ENCODE measurements around the gene CD200.

DNA sequence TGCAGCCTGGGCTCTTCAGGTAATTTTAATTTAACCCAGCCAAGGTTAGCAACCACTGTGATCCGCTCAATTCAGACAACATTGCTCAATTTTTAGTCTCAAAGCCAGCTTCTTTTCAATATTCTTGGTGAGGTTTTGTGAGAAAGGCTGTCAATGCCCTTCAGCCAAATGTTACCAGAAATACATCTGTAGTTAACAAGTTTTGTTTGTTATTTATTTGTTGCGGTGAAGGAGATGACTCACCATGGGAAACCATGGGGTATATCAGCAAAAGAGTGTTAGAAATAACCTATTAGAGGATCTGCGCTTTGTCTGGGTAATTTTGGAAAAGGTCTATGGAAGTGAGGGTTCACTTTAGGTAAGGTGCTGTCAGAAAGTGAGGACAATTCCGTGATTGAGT lies 43.9 kb upstream of the CD200 start:
- TF ChIP-seq, protein P1, sequence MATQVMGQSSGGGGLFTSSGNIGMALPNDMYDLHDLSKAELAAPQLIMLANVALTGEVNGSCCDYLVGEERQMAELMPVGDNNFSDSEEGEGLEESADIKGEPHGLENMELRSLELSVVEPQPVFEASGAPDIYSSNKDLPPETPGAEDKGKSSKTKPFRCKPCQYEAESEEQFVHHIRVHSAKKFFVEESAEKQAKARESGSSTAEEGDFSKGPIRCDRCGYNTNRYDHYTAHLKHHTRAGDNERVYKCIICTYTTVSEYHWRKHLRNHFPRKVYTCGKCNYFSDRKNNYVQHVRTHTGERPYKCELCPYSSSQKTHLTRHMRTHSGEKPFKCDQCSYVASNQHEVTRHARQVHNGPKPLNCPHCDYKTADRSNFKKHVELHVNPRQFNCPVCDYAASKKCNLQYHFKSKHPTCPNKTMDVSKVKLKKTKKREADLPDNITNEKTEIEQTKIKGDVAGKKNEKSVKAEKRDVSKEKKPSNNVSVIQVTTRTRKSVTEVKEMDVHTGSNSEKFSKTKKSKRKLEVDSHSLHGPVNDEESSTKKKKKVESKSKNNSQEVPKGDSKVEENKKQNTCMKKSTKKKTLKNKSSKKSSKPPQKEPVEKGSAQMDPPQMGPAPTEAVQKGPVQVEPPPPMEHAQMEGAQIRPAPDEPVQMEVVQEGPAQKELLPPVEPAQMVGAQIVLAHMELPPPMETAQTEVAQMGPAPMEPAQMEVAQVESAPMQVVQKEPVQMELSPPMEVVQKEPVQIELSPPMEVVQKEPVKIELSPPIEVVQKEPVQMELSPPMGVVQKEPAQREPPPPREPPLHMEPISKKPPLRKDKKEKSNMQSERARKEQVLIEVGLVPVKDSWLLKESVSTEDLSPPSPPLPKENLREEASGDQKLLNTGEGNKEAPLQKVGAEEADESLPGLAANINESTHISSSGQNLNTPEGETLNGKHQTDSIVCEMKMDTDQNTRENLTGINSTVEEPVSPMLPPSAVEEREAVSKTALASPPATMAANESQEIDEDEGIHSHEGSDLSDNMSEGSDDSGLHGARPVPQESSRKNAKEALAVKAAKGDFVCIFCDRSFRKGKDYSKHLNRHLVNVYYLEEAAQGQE (IDR thresholded peaks at IDR 0.05; ENCODE audit: insufficient replicate concordance, low read depth): no peak
- TF ChIP-seq, protein P2, sequence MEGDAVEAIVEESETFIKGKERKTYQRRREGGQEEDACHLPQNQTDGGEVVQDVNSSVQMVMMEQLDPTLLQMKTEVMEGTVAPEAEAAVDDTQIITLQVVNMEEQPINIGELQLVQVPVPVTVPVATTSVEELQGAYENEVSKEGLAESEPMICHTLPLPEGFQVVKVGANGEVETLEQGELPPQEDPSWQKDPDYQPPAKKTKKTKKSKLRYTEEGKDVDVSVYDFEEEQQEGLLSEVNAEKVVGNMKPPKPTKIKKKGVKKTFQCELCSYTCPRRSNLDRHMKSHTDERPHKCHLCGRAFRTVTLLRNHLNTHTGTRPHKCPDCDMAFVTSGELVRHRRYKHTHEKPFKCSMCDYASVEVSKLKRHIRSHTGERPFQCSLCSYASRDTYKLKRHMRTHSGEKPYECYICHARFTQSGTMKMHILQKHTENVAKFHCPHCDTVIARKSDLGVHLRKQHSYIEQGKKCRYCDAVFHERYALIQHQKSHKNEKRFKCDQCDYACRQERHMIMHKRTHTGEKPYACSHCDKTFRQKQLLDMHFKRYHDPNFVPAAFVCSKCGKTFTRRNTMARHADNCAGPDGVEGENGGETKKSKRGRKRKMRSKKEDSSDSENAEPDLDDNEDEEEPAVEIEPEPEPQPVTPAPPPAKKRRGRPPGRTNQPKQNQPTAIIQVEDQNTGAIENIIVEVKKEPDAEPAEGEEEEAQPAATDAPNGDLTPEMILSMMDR (IDR thresholded peaks at IDR 0.05; ENCODE audit: insufficient read depth, low read length): no peak
- TF ChIP-seq POLR2AphosphoS5 (IDR thresholded peaks at IDR 0.05; ENCODE audit: low read depth): no peak
- no peak for TF ChIP-seq GABPA (IDR thresholded peaks at IDR 0.05; ENCODE audit: low read depth)
- no peak for TF ChIP-seq SPI1 (IDR thresholded peaks at IDR 0.05; ENCODE audit: borderline replicate concordance, low read depth)

Data from HL-60 (cell line).